Nephron progenitor cell (in vitro differentiated cells): Measurements from ENCODE around the gene SLC12A9.
A peak's percentile ranks its signal among the peaks of the same experiment; 100 is the strongest.

Source experiments
- DNase-seq: peaks from one replicate; pipeline ENCODE4 v3.0.0; 2021
- H3K27ac Mint-ChIP-seq: 2 replicates; pipeline ENCODE4 v1.8.0; 2021; ENCODE audit warnings: mild to moderate bottlenecking, moderate library complexity, mixed read lengths
- H3K27me3 Mint-ChIP-seq: 2 replicates; pipeline ENCODE4 v1.8.0; 2021; ENCODE audit warnings: mild to moderate bottlenecking, low read depth, mixed read lengths; ENCODE audit not compliant: poor library complexity
- H3K36me3 Mint-ChIP-seq: 2 replicates; pipeline ENCODE4 v1.8.0; 2021; ENCODE audit warnings: low read depth, mixed read lengths
- H3K4me1 Mint-ChIP-seq: 2 replicates; pipeline ENCODE4 v1.8.0; 2021; ENCODE audit warnings: mixed read lengths
- H3K4me3 Mint-ChIP-seq: 2 replicates; pipeline ENCODE4 v1.8.0; 2021; ENCODE audit warnings: mild to moderate bottlenecking, moderate library complexity, mixed read lengths
- H3K9me3 Mint-ChIP-seq: 2 replicates; pipeline ENCODE4 v1.8.0; 2021; ENCODE audit warnings: mild to moderate bottlenecking, moderate library complexity, mixed read lengths
- TF ChIP-seq, protein P1 (sequence below): fragments of 200-600 bp; sonication (generic); IDR thresholded peaks from 2 replicates; pipeline ENCODE4 v1.5.0; 2021; ENCODE audit warnings: antibody characterized with exemption

Gene SLC12A9

DNA sequence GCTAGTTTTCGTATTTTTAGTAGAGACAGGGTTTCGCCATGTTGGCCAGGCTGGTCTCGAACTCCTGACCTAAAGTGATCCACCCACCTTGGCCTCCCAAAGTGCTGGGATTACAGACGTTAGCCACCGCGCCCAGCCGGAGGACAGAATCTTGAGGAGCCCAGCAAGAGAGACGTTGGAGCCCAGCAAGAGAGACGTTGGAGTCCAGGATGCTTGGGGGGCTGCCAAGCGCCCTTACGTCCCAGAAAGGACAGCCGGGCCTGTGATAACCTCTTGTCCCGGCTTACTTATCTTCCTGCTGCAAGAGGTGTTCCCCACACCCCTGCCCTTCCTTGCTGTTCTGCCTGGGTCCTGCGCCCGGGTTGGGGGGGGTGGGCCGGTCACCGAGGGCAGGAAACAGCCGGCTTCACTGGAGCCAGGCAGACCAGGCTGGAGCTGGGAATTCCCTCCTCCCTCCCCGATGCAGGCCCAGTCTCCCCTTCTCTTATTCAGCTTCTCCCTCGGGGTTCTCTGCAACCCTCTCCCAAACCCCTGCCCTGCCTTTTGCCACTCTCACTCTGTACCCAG is 23.3 kb upstream of the SLC12A9 start:
- H3K36me3 Mint-ChIP-seq: peaks cover 3% of the 10 kb centered on the region
- DNase-seq: no peak
- peaks cover 11% of the 10 kb centered on the region for H3K27me3 Mint-ChIP-seq
- peaks cover 42% of the 10 kb centered on the region for H3K4me1 Mint-ChIP-seq
- no peaks in the 10 kb centered on the region for H3K9me3 Mint-ChIP-seq
- peak overlapping the region; percentile 80 for H3K27ac Mint-ChIP-seq
- peak overlapping the region; percentile 98 for H3K4me3 Mint-ChIP-seq
- TF ChIP-seq, protein P1, sequence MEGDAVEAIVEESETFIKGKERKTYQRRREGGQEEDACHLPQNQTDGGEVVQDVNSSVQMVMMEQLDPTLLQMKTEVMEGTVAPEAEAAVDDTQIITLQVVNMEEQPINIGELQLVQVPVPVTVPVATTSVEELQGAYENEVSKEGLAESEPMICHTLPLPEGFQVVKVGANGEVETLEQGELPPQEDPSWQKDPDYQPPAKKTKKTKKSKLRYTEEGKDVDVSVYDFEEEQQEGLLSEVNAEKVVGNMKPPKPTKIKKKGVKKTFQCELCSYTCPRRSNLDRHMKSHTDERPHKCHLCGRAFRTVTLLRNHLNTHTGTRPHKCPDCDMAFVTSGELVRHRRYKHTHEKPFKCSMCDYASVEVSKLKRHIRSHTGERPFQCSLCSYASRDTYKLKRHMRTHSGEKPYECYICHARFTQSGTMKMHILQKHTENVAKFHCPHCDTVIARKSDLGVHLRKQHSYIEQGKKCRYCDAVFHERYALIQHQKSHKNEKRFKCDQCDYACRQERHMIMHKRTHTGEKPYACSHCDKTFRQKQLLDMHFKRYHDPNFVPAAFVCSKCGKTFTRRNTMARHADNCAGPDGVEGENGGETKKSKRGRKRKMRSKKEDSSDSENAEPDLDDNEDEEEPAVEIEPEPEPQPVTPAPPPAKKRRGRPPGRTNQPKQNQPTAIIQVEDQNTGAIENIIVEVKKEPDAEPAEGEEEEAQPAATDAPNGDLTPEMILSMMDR: no peak

DNA sequence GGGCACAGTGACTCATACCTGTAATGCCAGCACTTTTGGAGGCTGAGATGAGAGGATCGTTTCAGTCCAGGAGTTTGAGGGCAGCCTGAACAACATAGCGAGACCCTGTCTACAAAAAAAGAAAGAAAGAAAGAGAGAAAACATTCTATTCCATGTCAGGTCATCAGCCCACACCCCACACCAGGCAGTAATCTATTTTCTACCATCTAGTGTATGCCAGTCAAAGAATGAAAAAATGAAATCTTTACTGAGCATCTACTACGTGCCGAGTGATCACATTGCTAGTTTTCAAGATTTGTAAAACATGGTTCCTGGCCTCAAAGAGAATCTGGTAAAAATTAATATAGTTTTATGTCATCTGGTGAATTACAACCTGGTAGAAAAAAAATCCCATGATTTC is 22.1 kb upstream of the SLC12A9 start:
- Mint-ChIP-seq H3K27me3 (peaks cover 11% of the 10 kb centered on the region), H3K4me3 (no peak overlapping the region), H3K36me3 (peaks cover 6% of the 10 kb centered on the region), H3K4me1 (peaks cover 34% of the 10 kb centered on the region), H3K27ac (no peak overlapping the region), H3K9me3 (no peaks in the 10 kb centered on the region)
- DNase-seq: no peak
- TF ChIP-seq, protein P1: no peak

DNA sequence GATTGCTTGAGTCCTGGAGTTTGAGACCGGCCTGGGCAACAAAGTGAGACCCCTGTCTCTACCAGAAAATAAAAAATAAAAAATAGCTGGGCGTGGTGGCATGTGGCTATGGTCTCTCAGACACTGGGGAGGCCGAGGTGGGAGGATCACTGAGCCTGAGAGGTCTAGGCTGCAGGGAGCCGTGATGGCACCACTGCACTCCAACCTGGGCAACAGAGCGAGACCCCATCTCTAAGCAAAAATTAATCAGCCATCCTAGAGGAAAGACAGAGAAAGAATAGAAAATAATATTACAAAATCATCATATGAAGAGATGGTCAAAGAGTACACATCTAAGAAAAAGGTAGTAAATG is 20.3 kb upstream of the SLC12A9 start:
- TF ChIP-seq, protein P1: no peak
- Mint-ChIP-seq H3K9me3 (no peaks in the 10 kb centered on the region), H3K27ac (no peak overlapping the region), H3K36me3 (peaks cover 6% of the 10 kb centered on the region), H3K4me3 (no peak overlapping the region), H3K4me1 (peaks cover 41% of the 10 kb centered on the region), H3K27me3 (peaks cover 11% of the 10 kb centered on the region)
- no peak for DNase-seq

DNA sequence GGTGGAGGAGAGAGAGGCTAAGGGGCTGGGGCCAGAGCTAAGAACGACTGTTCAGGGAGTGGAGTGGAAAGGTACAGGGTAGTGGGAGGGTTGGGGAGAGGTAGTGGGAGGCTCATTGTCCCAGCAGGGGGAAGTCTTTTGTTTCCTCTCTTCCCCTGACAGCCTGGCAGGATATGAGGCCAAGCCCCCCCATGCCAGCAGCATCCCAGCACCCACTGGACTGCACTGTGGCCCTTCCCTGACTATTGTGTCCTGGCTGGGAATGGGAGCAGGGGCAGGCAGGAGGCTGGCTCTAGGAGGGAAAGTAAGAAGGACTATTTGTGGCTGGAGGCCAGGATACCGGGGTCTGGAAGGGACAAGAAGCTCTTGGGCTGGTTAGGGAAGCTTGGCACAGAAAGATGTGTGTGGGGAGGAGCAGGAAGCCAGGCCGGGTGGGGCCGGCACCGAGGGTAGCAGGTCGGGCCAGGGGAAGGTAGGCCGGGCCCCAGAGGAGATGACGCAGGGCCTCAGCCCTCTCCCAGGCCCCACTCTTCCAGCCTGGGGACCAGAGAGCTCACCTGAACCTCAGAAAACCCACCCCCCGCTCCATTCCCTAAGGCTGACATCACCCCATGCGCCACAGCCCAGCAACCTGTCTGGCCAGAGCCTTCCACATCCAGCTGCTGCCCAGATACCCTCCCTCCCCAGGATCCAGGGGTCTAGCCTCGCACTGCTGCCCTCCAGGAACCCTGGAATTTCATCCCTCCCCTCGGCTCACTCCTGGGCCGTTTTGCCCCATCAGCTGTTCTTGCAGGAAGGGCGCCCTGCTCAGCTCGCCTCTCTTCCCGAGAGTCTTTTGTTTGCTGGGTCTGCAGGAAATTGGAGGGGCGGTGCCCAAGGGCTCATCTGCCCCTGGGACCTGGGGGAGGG is 16.4 kb upstream of the SLC12A9 start:
- Mint-ChIP-seq H3K4me1 (peaks cover 56% of the 10 kb centered on the region), H3K9me3 (no peaks in the 10 kb centered on the region), H3K36me3 (peaks cover 6% of the 10 kb centered on the region), H3K27me3 (peaks cover 4% of the 10 kb centered on the region), H3K27ac (peak overlapping the region; percentile 89), H3K4me3 (peak overlapping the region; percentile 51)
- TF ChIP-seq, protein P1: no peak
- DNase-seq: peak; percentile 54

DNA sequence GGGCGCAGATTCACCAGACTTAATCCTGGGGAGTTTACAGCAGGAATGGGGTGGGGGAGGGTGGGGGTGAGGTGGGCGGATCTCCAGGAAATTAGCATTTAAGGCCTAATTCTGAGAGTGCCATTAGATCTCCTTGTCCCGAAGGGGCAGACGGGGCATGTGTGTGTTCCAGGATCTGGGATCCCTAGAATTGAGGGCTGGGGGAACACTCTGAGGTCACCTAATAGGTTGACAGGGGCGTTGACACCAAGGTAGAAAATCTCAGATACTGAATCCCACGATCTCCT is 15.8 kb upstream of the SLC12A9 start:
- Mint-ChIP-seq H3K9me3 (no peaks in the 10 kb centered on the region), H3K4me3 (peak overlapping the region; percentile 51)

More for the DNA sequence above, 15.8 kb upstream of the SLC12A9 start:
- Mint-ChIP-seq H3K27ac (peak overlapping the region; percentile 89), H3K4me1 (peaks cover 58% of the 10 kb centered on the region), H3K27me3 (peaks cover 4% of the 10 kb centered on the region), H3K36me3 (peaks cover 6% of the 10 kb centered on the region)
- DNase-seq: no peak
- TF ChIP-seq, protein P1: no peak
